Kidney tubule cell (primary cell): ENCODE data around the gene AQP2.
"Not testable (repeated sequence)": the region's sequence is repeated elsewhere in the genome, so short reads cannot be mapped to it uniquely, and the experiment has no call there.

ENCODE experiments used
- DNase-seq: peaks from one replicate; pipeline ENCODE4 v3.0.0-alpha.2; 2018; ENCODE audit warnings: low spot score

Gene AQP2

DNA sequence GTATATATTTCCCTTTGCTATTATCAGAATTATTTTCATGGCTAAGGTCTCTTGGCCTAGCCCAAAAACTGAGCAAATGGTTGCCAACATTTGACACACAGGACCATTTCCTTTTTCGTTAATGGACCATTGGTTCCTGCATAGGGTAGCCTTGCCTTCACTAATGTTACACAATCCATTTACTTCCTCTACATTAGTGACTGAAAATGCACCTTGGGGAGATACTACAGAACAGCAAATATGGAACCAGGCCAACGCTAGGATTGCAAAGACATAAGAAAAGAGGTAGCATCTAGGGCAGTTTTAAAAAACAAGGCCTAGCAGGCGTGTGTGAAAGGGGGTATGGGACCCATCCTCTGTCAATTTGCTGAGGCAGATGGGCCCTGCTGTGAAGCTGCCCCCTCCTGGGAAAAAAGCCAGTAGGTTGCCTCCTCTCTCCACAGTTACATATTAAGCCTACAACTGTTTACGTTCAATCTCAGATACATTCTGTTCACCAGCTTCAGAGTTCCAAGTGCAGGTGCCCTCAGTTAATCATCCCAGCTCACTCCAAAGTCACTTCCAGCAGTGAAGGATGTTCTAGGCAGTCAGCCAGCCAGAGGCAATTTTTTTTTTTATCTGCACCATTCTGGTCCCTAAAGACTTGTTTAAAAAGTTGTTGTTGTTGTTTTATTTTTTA, 37.2 kb downstream of the AQP2 start:
- DNase-seq, result no peak

DNA sequence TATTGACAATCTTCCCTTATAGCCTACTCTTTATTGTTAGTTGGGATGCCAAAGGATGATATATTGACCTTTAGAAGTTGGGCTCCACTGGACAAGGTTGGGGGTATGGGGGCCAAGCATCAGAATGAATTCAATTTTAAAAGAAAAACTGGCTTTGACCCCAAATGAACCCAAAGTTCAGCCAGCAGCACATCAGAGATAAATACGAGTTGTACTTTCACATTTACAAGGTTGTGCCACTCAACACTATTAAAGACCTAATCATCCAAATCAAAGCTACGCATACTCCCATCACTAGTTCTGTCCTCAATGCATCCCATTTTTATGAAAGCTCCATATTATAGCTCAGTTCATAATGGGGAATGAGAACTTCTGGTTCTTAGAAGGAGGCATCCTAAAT, 38.9 kb downstream of the AQP2 start:
- not testable (repeated sequence) for DNase-seq

- DNase-seq, result no peak
These were observed 39.7 kb downstream of the AQP2 start for GRCh38 chr12:49990273-49990672.

DNA sequence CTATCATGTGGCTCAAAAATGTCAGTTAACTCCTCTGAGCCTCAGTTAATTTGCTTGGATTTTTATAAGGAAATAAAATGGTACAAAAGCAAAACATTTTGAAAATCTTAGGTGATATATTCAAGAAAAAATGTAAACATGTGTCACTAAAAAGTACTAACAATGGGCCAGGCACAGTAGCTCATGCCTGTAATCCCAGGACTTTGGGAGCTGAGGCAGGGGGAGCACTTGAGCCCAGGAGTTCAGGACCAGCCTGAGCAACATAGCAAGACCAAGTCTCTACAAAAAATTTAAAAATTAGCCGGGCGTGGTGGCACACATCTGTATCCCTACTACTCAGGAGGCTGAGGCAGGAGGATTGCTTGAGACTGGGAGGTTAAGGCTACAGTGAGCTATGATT, 47.9 kb downstream of the AQP2 start:
- DNase-seq, result no peak

- DNase-seq, result no peak
These were observed 53.1 kb downstream of the AQP2 start for GRCh38 chr12:50003595-50003994.

GRCh38 chr12:50004696-50005095, 54.2 kb downstream of the AQP2 start:
- no peak for DNase-seq

DNA sequence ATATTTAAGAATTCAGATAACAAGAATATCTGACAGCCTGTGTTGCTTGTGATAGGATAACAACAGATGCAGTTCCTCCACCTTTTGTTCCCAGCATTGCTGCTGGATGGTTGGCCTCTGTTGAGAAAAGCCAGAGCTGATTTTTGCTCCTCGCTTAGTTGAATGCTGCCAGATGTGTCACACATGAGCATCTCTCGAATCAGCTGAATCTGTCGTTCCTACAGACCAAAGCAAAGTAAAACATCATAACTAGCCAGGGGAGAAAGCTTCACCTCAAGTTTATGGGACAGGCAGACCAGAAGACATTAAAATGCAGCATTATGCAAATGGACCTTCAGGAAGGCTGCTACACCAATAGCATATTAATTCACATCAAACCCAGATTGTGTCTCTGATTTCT, 54.6 kb downstream of the AQP2 start:
- DNase-seq, result no peak

DNA sequence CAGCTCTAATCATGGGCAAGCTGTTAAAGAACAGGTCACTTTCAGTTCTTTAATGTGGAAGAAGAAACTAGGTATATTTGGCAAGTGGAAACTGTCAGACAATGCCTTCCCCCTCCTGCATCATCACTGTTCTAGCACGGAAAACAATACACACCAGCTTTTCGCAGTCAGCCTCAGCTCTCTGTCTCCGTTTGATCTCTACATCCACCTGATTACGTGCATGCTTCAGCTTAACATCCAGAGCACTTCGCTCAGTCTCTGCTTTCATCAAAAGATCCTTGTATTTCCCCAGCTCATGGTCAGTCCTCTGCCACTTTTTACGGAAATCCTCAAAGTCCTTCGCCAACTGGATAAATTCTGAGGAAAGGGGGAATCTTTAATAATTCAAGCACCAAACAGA, 55.7 kb downstream of the AQP2 start:
- DNase-seq, result no peak

DNA sequence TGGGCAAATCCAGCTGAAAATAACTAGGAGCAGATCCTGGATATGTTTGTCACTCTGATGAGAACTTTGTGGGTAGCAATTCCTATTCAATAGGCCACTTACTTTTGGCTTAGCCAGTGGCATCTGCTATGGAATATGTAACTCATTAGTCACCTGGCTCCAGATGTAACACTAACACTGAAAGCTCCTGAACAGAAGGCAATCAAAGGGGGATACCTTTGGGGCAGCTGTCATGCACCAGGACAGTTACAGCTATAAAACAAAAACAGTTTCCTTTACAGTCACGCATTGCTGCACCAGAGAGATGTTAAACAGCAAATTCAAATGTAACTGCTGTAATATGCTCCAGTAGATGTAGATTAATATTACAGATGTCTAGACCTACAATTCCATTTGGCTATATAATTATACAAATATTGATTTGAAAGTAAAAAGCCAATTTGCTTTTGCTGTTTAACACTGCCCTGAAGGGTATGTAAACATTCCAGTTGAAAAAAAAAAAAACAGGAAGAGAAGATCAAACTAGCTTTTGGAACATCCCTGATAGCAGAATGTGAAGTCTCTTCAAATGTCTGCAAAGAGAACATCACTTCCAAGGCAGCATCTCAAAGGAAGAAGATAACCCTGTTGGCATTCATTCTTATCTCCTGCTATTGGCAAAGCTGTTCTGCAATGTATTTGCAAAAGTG, 56.4 kb downstream of the AQP2 start:
- peak; percentile 80 for DNase-seq
